Heart right ventricle (tissue), 16 donors: Measurements from ENCODE around the gene CAMK4. TPM values are rescaled to one million over a fixed set of nuclear protein-coding genes. Genes with fewer than 3 reads are reported as not detected.

Experiments
- ATAC-seq, 8 donors: fragments of 200-7000 bp; cut with Tn5 transposase; one replicate each; pipeline ENCODE4 v1.9.1; 2020; ENCODE audit warnings: mild to moderate bottlenecking in 8 of 8, moderate library complexity in 8 of 8, moderate number of reproducible peaks in 1 of 8
- DNase-seq, 2 donors: peaks; one replicate each; pipeline ENCODE4 v3.0.0-alpha.2; 2020
- H3K27ac ChIP-seq, 10 donors: fragments of 200-600 bp; sonication (generic) in 2 of 10; one replicate each; pipeline versions ENCODE4 v1.5.0 to v1.8.0; 2020 to 2022; ENCODE audit warnings: mild to moderate bottlenecking in 3 of 10
- H3K27me3 ChIP-seq, 7 donors: fragments of 200-600 bp; one replicate each; pipeline ENCODE4 v1.8.0; 2021 to 2022; ENCODE audit warnings: mild to moderate bottlenecking in 2 of 7
- H3K36me3 ChIP-seq, 9 donors: fragments of 200-600 bp; sonication (generic) in 1 of 9; one replicate each; pipeline versions ENCODE4 v1.5.0 to v1.8.0; 2020 to 2022; ENCODE audit warnings: mild to moderate bottlenecking in 2 of 9
- H3K4me1 ChIP-seq, 9 donors: fragments of 200-600 bp; sonication (generic) in 1 of 9; one replicate each; pipeline versions ENCODE4 v1.5.0 to v1.8.0; 2020 to 2022; ENCODE audit warnings: mild to moderate bottlenecking in 4 of 9
- H3K4me3 ChIP-seq, 10 donors: fragments of 200-600 bp; sonication (generic) in 2 of 10; one replicate each; pipeline versions ENCODE4 v1.5.0 to v1.8.0; 2020 to 2022; ENCODE audit warnings: mild to moderate bottlenecking in 7 of 10, moderate library complexity in 2 of 10
- H3K9me3 ChIP-seq, 11 donors: fragments of 200-600 bp in 10 of 11; sonication (generic) in 2 of 11; one replicate each; pipeline versions ENCODE4 v1.5.0 to v1.8.0; 2013 to 2022; ENCODE audit warnings: mild to moderate bottlenecking in 2 of 11, control low read depth in 1 of 11, moderate library complexity in 1 of 11
- WGBS, 2 donors: extraction: QIAGEN DNeasy Blood & Tissue Kit; methylation state at CpG; one replicate each; pipeline ENCODE4 v1.1.7; 2013; ENCODE audit warnings: inconsistent platforms in 1 of 2; 5-methylcytosine and 5-hydroxymethylcytosine counted together
- intact Hi-C, 10 donors: fragments of 100-400 bp; cut with DNase I; formaldehyde crosslinking; loops; one replicate each; pipeline versions ENCODE4 v1.11.1 to v1.14.2; 2022
- polyA plus RNA-seq, 2 donors: library from polyadenylated mRNA; stranded (reverse); fragments of 200-250 nt; gene quantifications; one replicate each; pipeline ENCODE4 v1.2.3, GENCODE V29; 2013
- total RNA-seq, 10 donors: library from RNA; stranded (reverse); fragmentation: NEBNext Ultra II Directional in 3 of 10; extraction: Animal tissue kit (Norgen Biotek cat#: 25700) in 3 of 10; gene quantifications; one replicate each; pipeline versions ENCODE4 v1.2.1 to v1.2.4, GENCODE V29; 2021 to 2023
- TF ChIP-seq, protein P1 (sequence below), 9 donors: fragments of 200-600 bp; sonication (generic) in 2 of 9; IDR thresholded peaks; one replicate each; pipeline versions ENCODE4 v1.5.0 to v1.8.0; 2021 to 2022; ENCODE audit warnings: antibody characterized with exemption in 9 of 9, mild to moderate bottlenecking in 5 of 9, moderate library complexity in 1 of 9
- donor health status: Arrhythmogenic right ventricular cardiomyopathy.
- donor health status: ischemic (EF 13 %, LVEDD 7.1; RV severe dilation, severe dysfunction).
- donor health status: healthy with polysubstance abuse.
- donor health status: DM: no; HTN: yes; CAD: no.
- donor health status: DM: no; HTN: no; CAD: no.
- donor health status: ischemic (EF 25% LVEDD 6.9; RV normal size, moderate dysfunction).
- donor health status: ischemic (EF 25% LVEDD 5.7; RV mildly dilated, moderate dysfunction).
- donor health status: healthy.
- donor health status: DM: yes; HTN: yes; CAD: no.
- donor health status: Ischemic cardiomyopathy.
- donor health status: ischemic (EF 35%, LVEDD 5.7; RV mildly dilated, moderate dysfunction).
- donor health status: nonischemic (EF 11% LVEDD 7.7; RV severe dilation, severe dysfunction).
- donor health status: DM: yes; HTN: yes; CAD: no.
- donor health status: PGD.
- donor health status: ischemic (EF 29% LVEDD 5.4; RV normal size, mild dysfunction).
- donor health status: nonischemic (EF 23%, LVEDD 6.1; RV moderate dilation, normal function).

The CAMK4 gene
- total and polyA plus RNA-seq, 12 donors, result 0.02 to 2.0 (median 0.34) TPM; not detected in 1

DNA sequence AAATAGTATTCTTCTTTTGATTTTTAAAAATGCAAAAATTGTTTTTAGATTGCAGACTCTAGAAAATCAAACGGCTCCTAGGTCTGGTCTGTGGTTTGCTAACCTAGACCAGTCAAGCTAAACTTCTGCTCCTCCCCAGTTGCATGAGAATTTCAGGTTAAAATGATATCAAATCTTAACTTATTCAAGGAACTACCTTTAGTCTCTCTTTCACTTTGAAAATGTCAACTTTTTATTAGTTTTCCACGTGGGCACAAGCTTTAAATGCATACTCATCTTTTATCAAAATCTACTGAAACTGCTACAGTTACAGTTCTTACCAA, 8.8 kb downstream of the CAMK4 start:
- no peak overlapping the region for H3K27ac ChIP-seq
- 71 to 72% methylated on average over 2 of the region's 2 CpGs for WGBS, 2 donors
- TF ChIP-seq, protein P1, sequence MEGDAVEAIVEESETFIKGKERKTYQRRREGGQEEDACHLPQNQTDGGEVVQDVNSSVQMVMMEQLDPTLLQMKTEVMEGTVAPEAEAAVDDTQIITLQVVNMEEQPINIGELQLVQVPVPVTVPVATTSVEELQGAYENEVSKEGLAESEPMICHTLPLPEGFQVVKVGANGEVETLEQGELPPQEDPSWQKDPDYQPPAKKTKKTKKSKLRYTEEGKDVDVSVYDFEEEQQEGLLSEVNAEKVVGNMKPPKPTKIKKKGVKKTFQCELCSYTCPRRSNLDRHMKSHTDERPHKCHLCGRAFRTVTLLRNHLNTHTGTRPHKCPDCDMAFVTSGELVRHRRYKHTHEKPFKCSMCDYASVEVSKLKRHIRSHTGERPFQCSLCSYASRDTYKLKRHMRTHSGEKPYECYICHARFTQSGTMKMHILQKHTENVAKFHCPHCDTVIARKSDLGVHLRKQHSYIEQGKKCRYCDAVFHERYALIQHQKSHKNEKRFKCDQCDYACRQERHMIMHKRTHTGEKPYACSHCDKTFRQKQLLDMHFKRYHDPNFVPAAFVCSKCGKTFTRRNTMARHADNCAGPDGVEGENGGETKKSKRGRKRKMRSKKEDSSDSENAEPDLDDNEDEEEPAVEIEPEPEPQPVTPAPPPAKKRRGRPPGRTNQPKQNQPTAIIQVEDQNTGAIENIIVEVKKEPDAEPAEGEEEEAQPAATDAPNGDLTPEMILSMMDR (IDR thresholded peaks at IDR 0.05), result no peak

DNA sequence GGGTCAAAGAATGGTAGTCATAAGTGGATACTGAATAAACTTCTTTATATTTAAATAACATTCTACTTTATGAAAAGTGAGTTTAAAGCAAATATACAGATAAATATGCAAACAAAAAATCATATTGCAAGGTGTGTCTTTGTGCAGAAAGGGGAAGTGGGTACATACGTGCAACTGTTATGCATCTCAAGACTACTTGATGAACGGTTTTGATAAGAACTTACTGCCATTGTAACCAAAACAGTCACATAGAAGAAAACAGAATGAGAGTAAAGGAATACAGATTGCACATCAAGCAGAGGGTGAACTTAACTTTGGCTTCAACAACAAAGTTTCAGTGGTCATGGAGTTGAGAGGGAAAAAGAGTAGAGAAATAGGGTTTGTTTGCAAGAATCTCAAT, 9.9 kb downstream of the CAMK4 start:
- no peaks in the 10 kb centered on the region for H3K4me1 ChIP-seq
- intact Hi-C loops, result no loop called here
- DNase-seq (no peak), ATAC-seq (no peak)
- no peaks in the 10 kb centered on the region for H3K9me3 ChIP-seq
- no peaks in the 10 kb centered on the region for H3K36me3 ChIP-seq
- H3K27me3 ChIP-seq, result no peaks in the 10 kb centered on the region
- H3K27ac ChIP-seq, result peak overlapping the region in 1 of 10 donors; percentile 43
- TF ChIP-seq, protein P1 (IDR thresholded peaks at IDR 0.05), result no peak
- WGBS, 2 donors, result 81 to 87% methylated on average over 2 of the region's 2 CpGs
- no peak overlapping the region for H3K4me3 ChIP-seq

More for the DNA sequence above, 8.8 kb downstream of the CAMK4 start:
- ATAC-seq (no peak), DNase-seq (no peak)
- H3K4me3 ChIP-seq, result no peak overlapping the region
- H3K4me1 ChIP-seq, result peaks cover 0 to 1% (median 0%) of the 10 kb centered on the region in 9 donors
- H3K9me3 ChIP-seq, result no peaks in the 10 kb centered on the region
- intact Hi-C loops, result no loop called here
- H3K36me3 ChIP-seq, result no peaks in the 10 kb centered on the region
- H3K27me3 ChIP-seq, result no peaks in the 10 kb centered on the region

DNA sequence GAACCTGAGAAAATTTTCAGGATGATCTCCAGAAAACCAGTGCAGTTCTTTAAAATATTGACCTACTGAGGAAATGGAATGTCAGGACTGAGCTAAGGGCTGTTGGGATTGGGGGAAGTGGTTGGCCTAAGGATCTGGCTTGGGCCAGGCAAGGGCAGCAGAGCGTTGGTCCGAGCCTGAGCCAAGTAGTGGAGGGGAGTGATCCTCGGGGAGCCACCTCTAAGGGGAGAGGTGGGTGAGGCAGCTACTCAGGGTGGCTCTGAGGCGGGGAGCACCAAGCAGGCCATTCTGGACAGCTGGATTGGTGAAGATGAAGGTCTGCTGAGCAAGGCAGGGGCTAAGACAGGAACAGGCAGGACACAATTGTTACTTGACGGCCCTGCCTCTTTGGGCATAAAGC, 11.5 kb downstream of the CAMK4 start:
- Histone ChIP-seq H3K9me3 (no peaks in the 10 kb centered on the region), H3K27ac (no peak overlapping the region), H3K36me3 (no peaks in the 10 kb centered on the region), H3K27me3 (no peaks in the 10 kb centered on the region), H3K4me1 (no peaks in the 10 kb centered on the region), H3K4me3 (no peak overlapping the region)
- intact Hi-C loops, result no loop called here
- DNase-seq (no peak), ATAC-seq (no peak)
- WGBS, 2 donors, result 91 to 93% methylated on average over 5 of the region's 5 CpGs
- TF ChIP-seq, protein P1 (IDR thresholded peaks at IDR 0.05), result no peak

GRCh38 chr5:111236348-111236747, 12.2 kb downstream of the CAMK4 start:
- Histone ChIP-seq H3K27me3 (no peaks in the 10 kb centered on the region), H3K4me1 (no peaks in the 10 kb centered on the region), H3K36me3 (no peaks in the 10 kb centered on the region), H3K9me3 (no peaks in the 10 kb centered on the region), H3K4me3 (no peak overlapping the region), H3K27ac (peak overlapping the region in 1 of 10 donors; percentile 8)
- 84 to 88% methylated on average over 2 of the region's 2 CpGs for WGBS, 2 donors
- DNase-seq (no peak), ATAC-seq (no peak)
- TF ChIP-seq, protein P1 (IDR thresholded peaks at IDR 0.05), result no peak
- intact Hi-C loops, result no loop called here

- H3K4me1 ChIP-seq, result no peaks in the 10 kb centered on the region
- no peak for DNase-seq
- intact Hi-C loops, result no loop called here
- peak overlapping the region in 1 of 10 donors; percentile 8 for H3K27ac ChIP-seq
- WGBS, 2 donors, result 94 to 97% methylated on average over 4 of the region's 4 CpGs
- TF ChIP-seq, protein P1 (IDR thresholded peaks at IDR 0.05), result no peak
- no peaks in the 10 kb centered on the region for H3K9me3 ChIP-seq
- H3K27me3 ChIP-seq, result no peaks in the 10 kb centered on the region
- no peaks in the 10 kb centered on the region for H3K36me3 ChIP-seq
- no peak for ATAC-seq
- H3K4me3 ChIP-seq, result no peak overlapping the region
Observed at GRCh38 chr5:111236995-111237394, 12.8 kb downstream of the CAMK4 start.
